Fibroblast of lung (primary cell): ENCODE results near the gene MS4A6E. TPM values are rescaled to one million over a fixed set of nuclear protein-coding genes. Genes with fewer than 3 reads are reported as not detected.

Source experiments
- DNase-seq, 2 donors: peaks; one replicate each; pipeline versions ENCODE4 v3.0.0 to v3.0.0-alpha.2; 2010; ENCODE audit warnings: low read depth in 2 of 2
- H2AFZ ChIP-seq: 2 replicates; pipeline ENCODE4 v1.5.1; 2012; ENCODE audit warnings: low read length, control low read depth, inconsistent platforms
- H3K27ac ChIP-seq: 2 replicates; pipeline ENCODE4 v1.5.1; 2011; ENCODE audit warnings: low read length, control low read depth; ENCODE audit not compliant: insufficient read depth
- H3K27me3 ChIP-seq: 2 replicates; pipeline ENCODE4 v1.5.1; 2011; ENCODE audit warnings: mild to moderate bottlenecking, low read length; ENCODE audit not compliant: control insufficient read depth, insufficient read depth
- H3K36me3 ChIP-seq: 2 replicates; pipeline ENCODE4 v1.5.1; 2011; ENCODE audit warnings: low read length; ENCODE audit not compliant: control insufficient read depth, insufficient read depth
- H3K4me1 ChIP-seq: 2 replicates; pipeline ENCODE4 v1.5.1; 2011; ENCODE audit warnings: low read length; ENCODE audit not compliant: control insufficient read depth, insufficient read depth; ENCODE audit errors: extremely low read depth
- H3K4me2 ChIP-seq: 2 replicates; pipeline ENCODE4 v1.5.1; 2011; ENCODE audit warnings: low read length, control low read depth; ENCODE audit not compliant: insufficient read depth; ENCODE audit errors: extremely low read depth
- H3K4me3 ChIP-seq, 4 experiments: fragments of 200-600 bp in 1 of 4; sonication (generic) in 1 of 4; replicated peaks in 1 of 4; 2 replicates each; pipeline ENCODE4 v1.5.1; 2011 to 2016; ENCODE audit warnings: low read length in 4 of 4, low read depth in 3 of 4, mild to moderate bottlenecking in 3 of 4, control low read depth in 2 of 4, inconsistent platforms in 1 of 4, mixed read lengths in 1 of 4; ENCODE audit not compliant: insufficient read depth in 1 of 4; ENCODE audit errors: control extremely low read depth in 1 of 4
- H3K79me2 ChIP-seq: 2 replicates; pipeline ENCODE4 v1.5.1; 2012; ENCODE audit warnings: mild to moderate bottlenecking, low read length, inconsistent platforms; ENCODE audit not compliant: control insufficient read depth, insufficient read depth
- H3K9ac ChIP-seq: 2 replicates; pipeline ENCODE4 v1.5.1; 2011; ENCODE audit warnings: mild to moderate bottlenecking, low read length, control low read depth; ENCODE audit not compliant: insufficient read depth
- H3K9me3 ChIP-seq: 2 replicates; pipeline ENCODE4 v1.5.1; 2012; ENCODE audit warnings: low read depth, low read length; ENCODE audit not compliant: control insufficient read depth, insufficient read depth
- H4K20me1 ChIP-seq: 2 replicates; pipeline ENCODE4 v1.5.1; 2011; ENCODE audit warnings: low read length; ENCODE audit not compliant: control insufficient read depth, insufficient read depth; ENCODE audit errors: extremely low read depth
- CTCF ChIP-seq, 2 donors: IDR thresholded peaks in 1 of 2; conservative IDR thresholded peaks in 1 of 2; 1 replicate in 1 of 2; 2 replicates in 1 of 2; pipeline ENCODE4 v1.5.1; 2011 to 2012; ENCODE audit warnings: low read length in 2 of 2, control low read depth in 1 of 2, inconsistent platforms in 1 of 2, low read depth in 1 of 2, mild to moderate bottlenecking in 1 of 2
- EZH2 ChIP-seq: IDR thresholded peaks from 2 replicates; pipeline ENCODE4 v1.5.1; 2012; ENCODE audit warnings: low read length, control low read depth, mild to moderate bottlenecking; ENCODE audit errors: missing control alignments
- polyA minus RNA-seq: library from RNA; depleted of rRNA, polyadenylated mRNA; stranded (reverse); fragments of >200 nt; gene quantifications from 2 replicates; pipeline ENCODE4 v1.2.3, GENCODE V29; 2011; ENCODE audit warnings: low replicate concordance
- polyA plus RNA-seq, 2 donors: library from polyadenylated mRNA; depleted of rRNA in 1 of 2; stranded (reverse) in 1 of 2; unstranded in 1 of 2; fragments of >200 nt; gene quantifications; 2 replicates each; pipeline ENCODE4 v1.2.1, GENCODE V29; 2011 to 2012; ENCODE audit warnings: missing spikeins in 1 of 2
- total RNA-seq: library from RNA; depleted of rRNA; stranded (reverse); fragments of >200 nt; gene quantifications from 2 replicates; pipeline ENCODE4 v1.2.1, GENCODE V29; 2014

Gene MS4A6E, protein sequence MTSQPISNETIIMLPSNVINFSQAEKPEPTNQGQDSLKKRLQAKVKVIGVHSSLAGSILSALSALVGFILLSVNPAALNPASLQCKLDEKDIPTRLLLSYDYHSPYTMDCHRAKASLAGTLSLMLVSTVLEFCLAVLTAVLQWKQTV
- not detected in 2 replicates for total RNA-seq
- not detected in 2 replicates for polyA plus RNA-seq
- not detected in 2 replicates for polyA plus RNA-seq (2012)
- polyA minus RNA-seq, result not detected in 2 replicates

- H3K4me2 ChIP-seq, result no peak within 1 kb of the TSS
- no peak for DNase-seq
Observed at GRCh38 chr11:60326955-60327354, at the start of gene MS4A6E. TSS of gene MS4A6E (plus strand) at chr11:60327255. CDS start at chr11:60334896, 7,641 bp downstream.

DNA sequence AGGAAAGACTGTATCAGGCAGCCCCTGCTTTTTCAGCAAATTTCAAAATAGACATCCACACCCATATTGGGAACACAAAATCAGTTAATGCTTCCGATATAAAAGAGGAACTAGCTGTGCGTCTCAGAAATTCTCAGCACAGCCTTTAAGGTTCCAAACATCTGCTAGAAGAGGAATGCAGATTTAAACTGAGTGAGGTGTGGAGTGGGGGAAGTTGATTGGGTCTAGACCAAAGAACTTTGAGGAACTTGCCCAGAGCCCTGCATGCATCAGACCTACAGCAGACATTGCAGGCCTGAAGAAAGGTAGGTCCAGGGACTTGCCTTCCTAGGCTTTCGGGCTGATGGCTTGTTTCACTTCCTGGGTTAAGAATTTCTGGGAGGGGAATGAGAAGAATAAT lies 46.6 kb upstream of the MS4A6E start, which contains the start of gene MS4A4A:
TSS of gene MS4A4A (plus strand) at position 255 of the 400 bp plus-strand sequence. CDS start at position 265, 10 bp downstream.
- Histone ChIP-seq H3K9ac (no peak within 1 kb of the TSS), H3K4me3 (no peak within 1 kb of the TSS), H4K20me1 (no peaks in the 10 kb centered on the region), H3K4me2 (no peak within 1 kb of the TSS), H3K27ac (no peak within 1 kb of the TSS), H3K4me1 (no peaks in the 10 kb centered on the region), H3K9me3 (no peaks in the 10 kb centered on the region), H3K79me2 (no peaks in the 10 kb centered on the region), H3K27me3 (no peaks in the 10 kb centered on the region), H3K36me3 (no peaks in the 10 kb centered on the region), H2AFZ (no peak within 1 kb of the TSS)
- TF ChIP-seq CTCF (conservative IDR thresholded peaks at IDR 0.05 in 1 of 2, IDR thresholded peaks at IDR 0.05 in 1 of 2; ENCODE audit: low read depth in 1 of 2, low read length in 2 of 2) (no peak), EZH2 (no peak)
- no peak for DNase-seq

More at GRCh38 chr11:60326955-60327354, at the start of gene MS4A6E:
- Histone ChIP-seq H4K20me1 (no peaks in the 10 kb centered on the region), H2AFZ (no peak within 1 kb of the TSS), H3K36me3 (no peaks in the 10 kb centered on the region), H3K9ac (no peak within 1 kb of the TSS), H3K27me3 (no peaks in the 10 kb centered on the region), H3K27ac (no peak within 1 kb of the TSS), H3K9me3 (no peaks in the 10 kb centered on the region), H3K79me2 (no peaks in the 10 kb centered on the region), H3K4me1 (no peaks in the 10 kb centered on the region), H3K4me3 (no peak within 1 kb of the TSS)
- TF ChIP-seq EZH2 (no peak), CTCF (conservative IDR thresholded peaks at IDR 0.05 in 1 of 2, IDR thresholded peaks at IDR 0.05 in 1 of 2; ENCODE audit: low read depth in 1 of 2, low read length in 2 of 2) (no peak)

DNA sequence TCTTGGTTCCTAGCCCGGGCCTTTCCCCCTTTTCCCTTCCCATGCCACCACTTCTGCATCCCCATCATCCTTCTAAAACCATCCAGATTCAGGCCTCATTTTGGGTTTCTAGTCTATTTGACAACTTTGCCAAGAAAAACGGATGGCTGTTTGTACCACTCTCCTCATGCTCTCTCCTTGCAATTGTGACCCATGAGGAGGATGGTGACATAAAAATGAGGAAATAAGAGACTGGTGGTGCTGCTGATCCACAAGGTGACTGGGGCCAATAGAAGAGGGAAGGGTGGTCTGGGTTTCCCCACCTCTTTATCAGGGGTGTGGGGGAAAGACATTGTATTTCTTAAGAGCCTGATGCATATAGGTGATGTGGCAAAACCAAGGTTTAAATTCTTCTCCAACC lies 45.6 kb upstream of the MS4A6E start:
- Histone ChIP-seq H3K4me2 (no peak overlapping the region), H3K79me2 (no peaks in the 10 kb centered on the region), H3K27me3 (no peaks in the 10 kb centered on the region), H3K36me3 (no peaks in the 10 kb centered on the region), H3K4me1 (no peaks in the 10 kb centered on the region), H3K27ac (no peak overlapping the region), H3K4me3 (no peak overlapping the region), H3K9me3 (no peaks in the 10 kb centered on the region), H2AFZ (no peak overlapping the region), H4K20me1 (no peaks in the 10 kb centered on the region), H3K9ac (no peak overlapping the region)
- no peak for TF ChIP-seq EZH2
- no peak for TF ChIP-seq CTCF (conservative IDR thresholded peaks at IDR 0.05 in 1 of 2, IDR thresholded peaks at IDR 0.05 in 1 of 2; ENCODE audit: low read depth in 1 of 2, low read length in 2 of 2)
- no peak for DNase-seq
